GM21786 (cell line): Measurements from ENCODE around the gene TBCEL.

Experiments
- ATAC-seq: cut with Tn5 transposase; IDR thresholded peaks from one replicate; pipeline ENCODE4 v1.9.1; 2021; ENCODE audit not compliant: unreplicated experiment

TBCEL gene

DNA sequence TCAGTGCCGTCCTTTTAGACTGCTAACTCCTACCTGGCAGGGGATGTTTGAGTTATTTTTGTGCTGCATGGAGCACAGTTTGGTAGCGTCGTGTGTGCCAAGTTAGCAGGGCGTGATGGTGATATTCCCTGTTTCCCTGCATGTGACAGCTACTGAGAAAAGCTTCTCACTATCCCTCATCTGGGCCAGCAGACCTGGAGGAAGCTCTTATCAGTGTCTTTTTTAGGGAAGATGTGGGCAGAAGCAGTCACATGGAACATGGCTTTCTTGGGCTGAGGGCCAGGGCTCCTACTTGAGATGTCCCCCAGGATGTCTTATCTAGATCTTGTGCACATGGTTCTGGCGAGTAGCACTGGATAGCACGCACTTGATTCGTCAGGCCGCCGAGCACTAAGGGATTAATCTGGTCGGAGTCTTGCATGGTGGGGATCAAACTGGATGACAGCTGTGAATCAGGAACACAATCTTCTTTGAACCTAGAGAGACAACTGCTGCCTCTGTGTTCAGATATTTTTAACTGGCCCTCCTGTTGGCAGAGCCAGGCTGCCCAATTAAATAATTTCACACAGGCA, 110.9 kb downstream of the TBCEL start:
- ATAC-seq, result no peak

DNA sequence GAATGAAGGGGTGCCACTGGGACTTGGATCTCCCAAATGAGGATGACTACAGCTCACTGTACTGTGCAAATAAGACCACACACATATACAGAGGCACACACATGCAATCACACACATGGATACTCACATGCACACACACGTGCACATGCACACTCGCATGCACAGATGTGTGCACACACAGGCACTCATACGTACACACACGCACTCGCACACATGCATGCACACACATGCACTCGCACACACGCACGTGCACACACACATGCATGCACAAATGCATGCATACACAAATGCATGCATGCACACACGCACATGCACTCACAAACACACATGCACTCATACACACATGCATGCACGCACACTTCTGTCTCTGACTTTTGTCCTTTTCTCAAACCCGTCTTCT, 113.1 kb downstream of the TBCEL start:
- ATAC-seq, result no peak

DNA sequence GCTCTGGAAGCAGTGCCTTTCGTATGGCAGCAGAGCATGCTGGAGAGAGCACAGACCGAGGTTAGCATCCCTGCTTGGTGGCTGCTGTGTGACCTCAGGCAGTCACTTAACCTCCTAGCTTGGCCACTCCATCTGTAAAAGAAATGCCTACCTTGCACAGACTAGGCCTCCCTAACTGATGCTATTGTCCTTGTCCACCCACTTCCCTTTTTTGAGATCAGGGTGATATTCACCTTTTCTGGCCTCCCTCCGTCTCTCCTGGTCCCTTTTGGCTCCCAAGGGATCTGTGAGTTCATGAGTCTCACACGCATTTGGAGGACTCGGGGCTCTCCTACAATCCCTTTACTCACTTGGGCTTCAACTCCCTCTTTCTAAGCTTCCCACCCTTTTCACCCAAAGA, 114.4 kb downstream of the TBCEL start:
- ATAC-seq, result no peak

DNA sequence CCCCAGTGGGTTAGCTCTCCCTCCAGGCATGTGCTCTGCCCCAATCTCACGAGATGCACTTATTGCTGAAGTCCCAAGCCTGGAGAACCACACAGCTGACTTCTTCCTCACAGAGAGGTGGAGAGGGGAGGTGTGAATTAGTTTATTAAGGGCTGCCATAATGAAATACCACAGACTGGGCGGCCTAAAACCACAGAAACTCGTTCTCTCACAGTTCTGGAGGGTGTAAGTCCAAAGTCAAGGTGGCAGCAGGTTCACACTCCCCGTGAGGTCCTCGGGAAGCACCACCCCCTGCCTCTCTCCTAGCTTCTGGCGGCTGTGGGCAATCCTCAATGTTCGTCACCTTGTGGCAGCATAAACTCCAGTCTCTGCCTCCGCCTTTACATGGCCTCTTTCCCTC, 116.5 kb downstream of the TBCEL start:
- no peak for ATAC-seq
